RPMI8226 (cell line): ENCODE results near the gene PHF13.

Source experiments
- DNase-seq: peaks from one replicate; pipeline ENCODE4 v3.0.0-alpha.2; 2015

Gene PHF13

GRCh38 chr1:6667139-6667538 is 53.6 kb downstream of the PHF13 start:
- DNase-seq, result no peak

- DNase-seq, result no peak
Measured at GRCh38 chr1:6668503-6668902, 55.0 kb downstream of the PHF13 start.

- DNase-seq, result no peak
Measured at GRCh38 chr1:6672558-6672957, 59.0 kb downstream of the PHF13 start.
